ENCODE measurements around the gene KSR1. TPM values are rescaled to one million over a fixed set of nuclear protein-coding genes. Genes with fewer than 3 reads are reported as not detected.

Gene KSR1
- total and polyA plus RNA-seq, 9 of the 15 experiments (the other 6 are each of a cell fraction or from before 2014, with no cell fraction given): 1.4 to 51.7 (median 18.4) TPM

GRCh38 chr17:27491713-27492190, 35.5 kb downstream of the KSR1 start (continued):
- TF ChIP-seq MGA (IDR thresholded peaks at IDR 0.05): no peak; the same call in 1 of the 2 replicates
- no peak for TF ChIP-seq PHF8 (IDR thresholded peaks at IDR 0.05; ENCODE audit: borderline replicate concordance, low read length)
- no peak for TF ChIP-seq HDGF (IDR thresholded peaks at IDR 0.05)
- no peak for TF ChIP-seq ELF2 (CRISPR knock-in tag; IDR thresholded peaks at IDR 0.05)
- no peak for TF ChIP-seq PHF21A (IDR thresholded peaks at IDR 0.05; ENCODE audit: borderline replicate concordance, low read depth)
- TF ChIP-seq ZNF696 (CRISPR knock-in tag; conservative IDR thresholded peaks at IDR 0.05): no peak
- TF ChIP-seq CTCF (IDR thresholded peaks at IDR 0.05 in 2 of 3, conservative IDR thresholded peaks at IDR 0.05 in 1 of 3; ENCODE audit: insufficient read depth in 2 of 3, low read depth in 1 of 3, low read length in 3 of 3): peak; percentile 21 to 39 (median 34); a peak in 2 of 6 replicates
- no peak for TF ChIP-seq HMGXB4 (CRISPR knock-in tag; IDR thresholded peaks at IDR 0.05)
